Mesendoderm (in vitro differentiated cells): ENCODE measurements around the gene ESPN.
"Not testable (repeated sequence)": the region's sequence is repeated elsewhere in the genome, so short reads cannot be mapped to it uniquely, and the experiment has no call there.

Experiments
- DNase-seq: peaks from one replicate; pipeline ENCODE4 v3.0.0; 2013
- H2AK5ac ChIP-seq: 2 replicates; pipeline ENCODE4 v1.6.1; 2013; ENCODE audit warnings: low read length, inconsistent platforms
- H2BK120ac ChIP-seq: 2 replicates; pipeline ENCODE4 v1.6.1; 2013; ENCODE audit warnings: low read depth, mild to moderate bottlenecking, low read length, moderate library complexity, mixed read lengths
- H2BK15ac ChIP-seq: replicated peaks from 2 replicates; pipeline ENCODE4 v1.6.1; 2013; ENCODE audit warnings: low read depth, mild to moderate bottlenecking, moderate library complexity
- H2BK5ac ChIP-seq: 2 replicates; pipeline ENCODE4 v1.6.1; 2013; ENCODE audit warnings: low read length, inconsistent platforms
- H3K18ac ChIP-seq: 2 replicates; pipeline ENCODE4 v1.6.1; 2013; ENCODE audit warnings: mild to moderate bottlenecking, low read length, mixed read lengths
- H3K23ac ChIP-seq: one replicate; pipeline ENCODE4 v1.6.1; 2013; ENCODE audit warnings: low read length
- H3K27ac ChIP-seq: 2 replicates; pipeline ENCODE4 v1.5.1; 2013; ENCODE audit warnings: low read depth, mild to moderate bottlenecking, inconsistent platforms, low read length, moderate library complexity
- H3K27me3 ChIP-seq: 2 replicates; pipeline ENCODE4 v1.6.1; 2013; ENCODE audit warnings: low read length, control low read depth, mild to moderate bottlenecking, inconsistent platforms; ENCODE audit not compliant: insufficient read depth, poor library complexity
- H3K36me3 ChIP-seq: 2 replicates; pipeline ENCODE4 v1.6.1; 2013; ENCODE audit warnings: low read length, inconsistent platforms; ENCODE audit not compliant: control insufficient read depth, insufficient read depth
- H3K4ac ChIP-seq: one replicate; pipeline ENCODE4 v1.6.1; 2013; ENCODE audit warnings: low read depth, mild to moderate bottlenecking, low read length, moderate library complexity
- H3K4me1 ChIP-seq: 2 replicates; pipeline ENCODE4 v1.6.1; 2013; ENCODE audit warnings: low read depth, low read length, inconsistent platforms; ENCODE audit not compliant: control insufficient read depth
- H3K4me2 ChIP-seq: 2 replicates; pipeline ENCODE4 v1.6.1; 2013; ENCODE audit warnings: low read length
- H3K4me3 ChIP-seq: 2 replicates; pipeline ENCODE4 v1.5.1; 2013; ENCODE audit warnings: mild to moderate bottlenecking, low read length
- H3K56ac ChIP-seq: one replicate; pipeline ENCODE4 v1.6.1; 2013; ENCODE audit warnings: low read length
- H3K79me1 ChIP-seq: 2 replicates; pipeline ENCODE4 v1.6.1; 2013; ENCODE audit warnings: low read length, inconsistent platforms
- H3K79me2 ChIP-seq: 2 replicates; pipeline ENCODE4 v1.6.1; 2013; ENCODE audit warnings: mild to moderate bottlenecking, low read length; ENCODE audit not compliant: control insufficient read depth, insufficient read depth
- H3K9ac ChIP-seq: 2 replicates; pipeline ENCODE4 v1.6.1; 2013; ENCODE audit warnings: low read length, inconsistent platforms
- H4K5ac ChIP-seq: one replicate; pipeline ENCODE4 v1.6.1; 2013; ENCODE audit warnings: low read length
- H4K8ac ChIP-seq: one replicate; pipeline ENCODE4 v1.6.1; 2013; ENCODE audit warnings: low read depth, mild to moderate bottlenecking, control low read depth, low read length, moderate library complexity
- WGBS: extraction: QIAGEN DNeasy Blood & Tissue Kit; methylation state at CpG from one replicate; pipeline ENCODE4 v1.1.7; 2013; ENCODE audit warnings: low lambda C conversion rate, missing lambda C conversion rate; ENCODE audit not compliant: insufficient coverage; ENCODE audit errors: extremely low coverage; 5-methylcytosine and 5-hydroxymethylcytosine counted together

Gene ESPN

DNA sequence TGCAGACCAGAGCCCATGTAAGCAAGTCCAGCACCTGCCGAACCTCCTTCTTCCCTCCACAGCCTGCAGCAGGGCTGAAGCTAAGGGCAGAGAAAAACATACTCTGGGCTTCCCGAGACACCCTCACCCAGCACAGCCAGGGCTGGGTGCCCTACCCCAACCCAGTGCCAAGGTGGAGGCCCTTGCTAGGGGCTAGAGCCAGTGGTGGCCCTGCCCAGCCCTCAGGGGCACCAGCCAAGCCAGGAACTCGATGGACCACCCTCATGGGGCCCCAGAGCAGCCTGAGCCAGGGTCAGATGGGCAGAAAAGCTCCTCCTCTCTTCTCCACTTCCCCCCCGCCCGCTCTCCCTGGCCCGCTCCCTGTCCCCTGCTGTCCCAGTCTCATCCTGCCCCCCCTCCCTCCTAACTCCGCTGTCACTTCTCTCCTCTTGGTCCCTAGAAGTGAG is 25.5 kb downstream of the ESPN start:
- H3K4me1 ChIP-seq, result no peaks in the 10 kb centered on the region
- WGBS, result no CpG with 5 or more reads among the region's 7 CpGs
- no peak overlapping the region for H4K8ac ChIP-seq
- no peaks in the 10 kb centered on the region for H3K36me3 ChIP-seq
- no peak overlapping the region for H3K9ac ChIP-seq
- no peaks in the 10 kb centered on the region for H3K79me2 ChIP-seq
- no peak overlapping the region for H3K4me3 ChIP-seq
- no peak overlapping the region for H3K18ac ChIP-seq
- no peaks in the 10 kb centered on the region for H3K79me1 ChIP-seq
- no peak overlapping the region for H2BK15ac ChIP-seq
- H3K23ac ChIP-seq, result no peak overlapping the region
- no peak overlapping the region for H3K56ac ChIP-seq
- H3K4ac ChIP-seq, result no peak overlapping the region
- H2BK5ac ChIP-seq, result no peak overlapping the region
- no peak overlapping the region for H2AK5ac ChIP-seq
- no peaks in the 10 kb centered on the region for H3K27me3 ChIP-seq
- no peak for DNase-seq
- H2BK120ac ChIP-seq, result no peak overlapping the region
- no peak overlapping the region for H3K4me2 ChIP-seq
- H3K27ac ChIP-seq, result no peak overlapping the region
- H4K5ac ChIP-seq, result no peak overlapping the region

- WGBS, result no CpG with 5 or more reads among the region's 10 CpGs
Measured at GRCh38 chr1:6450486-6450885, 25.9 kb downstream of the ESPN start.

GRCh38 chr1:6450943-6451373 is 26.4 kb downstream of the ESPN start:
- Histone ChIP-seq H3K79me2 (no peaks in the 10 kb centered on the region), H2BK15ac (no peak overlapping the region), H3K4me2 (no peak overlapping the region), H2AK5ac (no peak overlapping the region), H3K79me1 (no peaks in the 10 kb centered on the region), H3K4ac (no peak overlapping the region), H2BK5ac (no peak overlapping the region), H3K18ac (no peak overlapping the region), H3K4me1 (no peaks in the 10 kb centered on the region), H4K5ac (no peak overlapping the region), H3K23ac (no peak overlapping the region), H3K4me3 (no peak overlapping the region), H3K56ac (no peak overlapping the region), H3K27ac (no peak overlapping the region), H4K8ac (no peak overlapping the region), H3K9ac (no peak overlapping the region), H2BK120ac (no peak overlapping the region), H3K27me3 (no peaks in the 10 kb centered on the region), H3K36me3 (no peaks in the 10 kb centered on the region)
- DNase-seq, result no peak
- WGBS, result no CpG with 5 or more reads among the region's 6 CpGs

More at GRCh38 chr1:6450486-6450885, 25.9 kb downstream of the ESPN start:
- H3K56ac ChIP-seq, H3K27ac ChIP-seq, H3K36me3 ChIP-seq, H3K79me1 ChIP-seq, H4K5ac ChIP-seq, H3K4me1 ChIP-seq, H3K23ac ChIP-seq, H3K9ac ChIP-seq, H2BK15ac ChIP-seq, DNase-seq, H2BK5ac ChIP-seq, H2BK120ac ChIP-seq, H3K4ac ChIP-seq, H3K18ac ChIP-seq, H2AK5ac ChIP-seq, H3K4me3 ChIP-seq, H3K4me2 ChIP-seq, H3K27me3 ChIP-seq, H4K8ac ChIP-seq, H3K79me2 ChIP-seq: not testable (repeated sequence)

- not testable (repeated sequence) for H3K36me3 ChIP-seq, H3K4me3 ChIP-seq, H3K27ac ChIP-seq, H3K4me1 ChIP-seq, DNase-seq, H3K9ac ChIP-seq, H3K27me3 ChIP-seq, H3K79me1 ChIP-seq, H3K79me2 ChIP-seq, H3K4ac ChIP-seq, H3K23ac ChIP-seq, H2BK15ac ChIP-seq, H4K8ac ChIP-seq, H3K4me2 ChIP-seq, H2BK120ac ChIP-seq, H4K5ac ChIP-seq, H3K18ac ChIP-seq, H3K56ac ChIP-seq, H2BK5ac ChIP-seq, H2AK5ac ChIP-seq
- whole genome bisulfite sequencing, result no CpG with 5 or more reads among the region's 85 CpGs
Measured at GRCh38 chr1:6453895-6454855, 29.6 kb downstream of the ESPN start.

DNA sequence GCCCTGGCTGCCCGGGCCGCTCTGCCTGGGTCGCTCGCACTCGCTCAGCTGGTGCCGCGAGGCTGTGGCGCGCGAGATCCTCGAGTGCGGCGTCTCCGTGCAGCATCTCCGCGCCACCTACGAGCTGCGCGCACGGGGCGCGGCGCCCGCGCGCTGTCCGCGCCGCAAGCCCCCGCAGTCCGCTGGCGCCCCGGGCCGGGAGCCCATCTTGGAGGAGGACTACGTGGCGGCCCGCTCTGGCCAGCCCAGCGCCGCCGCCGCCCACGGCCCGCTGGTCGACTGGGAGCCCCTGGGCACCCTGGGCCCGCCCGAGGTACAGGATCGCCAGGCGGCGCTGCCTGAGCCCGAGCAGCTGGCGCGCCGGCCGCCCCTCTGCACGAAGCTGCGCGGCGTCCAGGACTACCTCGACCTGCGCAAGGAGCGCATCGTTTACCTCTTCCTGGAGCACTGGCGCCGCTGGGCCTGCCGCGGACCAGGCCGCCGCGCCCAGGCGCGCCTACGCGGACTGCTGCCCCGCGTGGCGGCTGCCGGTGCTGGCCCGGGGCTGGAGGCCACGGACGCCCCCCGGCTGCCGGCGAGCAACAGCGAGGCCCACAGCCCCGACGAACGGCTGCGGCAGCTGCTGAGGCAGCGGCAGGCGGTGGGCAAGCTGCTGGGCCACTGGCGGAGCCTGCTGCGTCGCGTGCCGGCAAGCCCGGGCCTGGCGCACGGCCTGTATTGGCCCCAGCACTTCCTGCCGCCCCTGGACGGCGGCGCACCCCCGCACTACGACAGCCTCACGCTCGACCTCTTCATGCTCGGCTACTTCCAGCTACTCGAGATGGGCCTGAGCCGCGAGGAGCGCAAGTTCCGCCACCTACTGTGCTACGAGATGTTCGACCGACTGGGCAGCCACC is 30.5 kb downstream of the ESPN start:
- Histone ChIP-seq H3K4ac (no peak overlapping the region), H2BK15ac (no peak overlapping the region), H3K18ac (no peak overlapping the region), H3K79me1 (no peaks in the 10 kb centered on the region), H3K4me1 (no peaks in the 10 kb centered on the region), H4K5ac (no peak overlapping the region), H3K36me3 (no peaks in the 10 kb centered on the region), H3K27ac (no peak overlapping the region), H4K8ac (no peak overlapping the region), H3K56ac (peak overlapping the region; percentile 74), H2BK5ac (no peak overlapping the region), H3K4me3 (no peak overlapping the region), H3K9ac (peak overlapping the region; percentile 34), H2AK5ac (no peak overlapping the region), H3K79me2 (no peaks in the 10 kb centered on the region), H3K27me3 (no peaks in the 10 kb centered on the region), H2BK120ac (no peak overlapping the region), H3K23ac (no peak overlapping the region), H3K4me2 (no peak overlapping the region)
- DNase-seq, result peak; percentile 70
- no CpG with 5 or more reads among the region's 115 CpGs for WGBS
